Activated T-helper 2 cell treated with anti-CD3 and anti-CD28 coated beads, Interferon-gamma antibody, Interleukin-2, Interleukin-4, amounts not matched to agents 10 μg/mL and 5 μg/mL and 100 μg/mL, durations not matched to agents 14 hours and 24 hours and 36 hours (primary cell): ENCODE results near the gene PARD3. TPM values are rescaled to one million over a fixed set of nuclear protein-coding genes. Genes with fewer than 3 reads are reported as not detected.
"Not testable (repeated sequence)": the region's sequence is repeated elsewhere in the genome, so short reads cannot be mapped to it uniquely, and the experiment has no call there.

Experiments
- DNase-seq: peaks from one replicate; pipeline ENCODE4 v3.0.0; 2021; ENCODE audit warnings: low spot score
- H3K27ac Mint-ChIP-seq: one replicate; pipeline ENCODE4 v1.8.0; 2021; ENCODE audit warnings: mixed read lengths
- H3K27me3 Mint-ChIP-seq: one replicate; pipeline ENCODE4 v1.8.0; 2021; ENCODE audit warnings: low read depth, mixed read lengths
- H3K36me3 Mint-ChIP-seq: one replicate; pipeline ENCODE4 v1.8.0; 2021; ENCODE audit warnings: low read depth, mixed read lengths
- H3K4me1 Mint-ChIP-seq: one replicate; pipeline ENCODE4 v1.8.0; 2021; ENCODE audit warnings: low read depth, mixed read lengths
- H3K4me3 Mint-ChIP-seq: one replicate; pipeline ENCODE4 v1.8.0; 2021; ENCODE audit warnings: low read depth, mild to moderate bottlenecking, moderate library complexity, mixed read lengths
- H3K9me3 Mint-ChIP-seq: one replicate; pipeline ENCODE4 v1.8.0; 2021; ENCODE audit warnings: mixed read lengths
- intact Hi-C: fragments of 100-400 bp; cut with micrococcal nuclease; formaldehyde crosslinking; loops from one replicate; pipeline ENCODE4 v1.15.1; 2023
- total RNA-seq: library from RNA; stranded (reverse); gene quantifications from 2 replicates; pipeline ENCODE4 v1.2.3, GENCODE V29; 2022

Gene PARD3
- total RNA-seq, 1 donor from 2014 or later, result 1.4 TPM

- Mint-ChIP-seq H3K27me3 (peaks cover 1% of the 10 kb centered on the region), H3K4me1 (no peaks in the 10 kb centered on the region), H3K36me3 (no peaks in the 10 kb centered on the region), H3K27ac (no peak overlapping the region), H3K9me3 (no peaks in the 10 kb centered on the region), H3K4me3 (no peak overlapping the region)
- no peak for DNase-seq
- intact Hi-C loops, result no loop called here
Observed at GRCh38 chr10:34802692-34803091, 12.4 kb downstream of the PARD3 start.

GRCh38 chr10:34801097-34801733 is 13.9 kb downstream of the PARD3 start:
- Mint-ChIP-seq H3K4me3 (no peak overlapping the region), H3K27ac (no peak overlapping the region), H3K9me3 (no peaks in the 10 kb centered on the region), H3K27me3 (peaks cover 1% of the 10 kb centered on the region), H3K36me3 (no peaks in the 10 kb centered on the region), H3K4me1 (no peaks in the 10 kb centered on the region)
- intact Hi-C loops, result no loop called here
- DNase-seq, result no peak

- Mint-ChIP-seq H3K36me3 (no peaks in the 10 kb centered on the region), H3K4me1 (no peaks in the 10 kb centered on the region), H3K4me3 (no peak overlapping the region), H3K27me3 (peaks cover 1% of the 10 kb centered on the region), H3K9me3 (no peaks in the 10 kb centered on the region), H3K27ac (no peak overlapping the region)
- no peak for DNase-seq
- intact Hi-C loops, result no loop called here
Observed at GRCh38 chr10:34800624-34801023, 14.5 kb downstream of the PARD3 start.

- intact Hi-C loops, result no loop called here
- Mint-ChIP-seq H3K36me3 (no peaks in the 10 kb centered on the region), H3K27me3 (peaks cover 1% of the 10 kb centered on the region), H3K4me3 (no peak overlapping the region), H3K4me1 (no peaks in the 10 kb centered on the region), H3K27ac (no peak overlapping the region), H3K9me3 (no peaks in the 10 kb centered on the region)
- DNase-seq, result no peak
Observed at GRCh38 chr10:34798654-34799053, 16.4 kb downstream of the PARD3 start.

GRCh38 chr10:34797155-34797554 is 17.9 kb downstream of the PARD3 start:
- Mint-ChIP-seq H3K4me1 (no peaks in the 10 kb centered on the region), H3K27ac (no peak overlapping the region), H3K4me3 (no peak overlapping the region), H3K9me3 (no peaks in the 10 kb centered on the region), H3K27me3 (peaks cover under 1% of the 10 kb centered on the region), H3K36me3 (no peaks in the 10 kb centered on the region)
- DNase-seq, result no peak
- intact Hi-C loops, result no loop called here

GRCh38 chr10:34796133-34796532 is 19.0 kb downstream of the PARD3 start:
- intact Hi-C loops, result no loop called here
- no peak overlapping the region for H3K4me3 Mint-ChIP-seq
- H3K27me3 Mint-ChIP-seq, result no peaks in the 10 kb centered on the region
- DNase-seq, result no peak
- H3K4me1 Mint-ChIP-seq, result no peaks in the 10 kb centered on the region
- no peaks in the 10 kb centered on the region for H3K36me3 Mint-ChIP-seq
- H3K27ac Mint-ChIP-seq, result no peak overlapping the region
- no peaks in the 10 kb centered on the region for H3K9me3 Mint-ChIP-seq

GRCh38 chr10:34795334-34795733 is 19.8 kb downstream of the PARD3 start:
- Mint-ChIP-seq H3K27me3 (no peaks in the 10 kb centered on the region), H3K4me1 (no peaks in the 10 kb centered on the region), H3K36me3 (no peaks in the 10 kb centered on the region), H3K27ac (no peak overlapping the region), H3K9me3 (no peaks in the 10 kb centered on the region), H3K4me3 (no peak overlapping the region)
- intact Hi-C loops, result no loop called here
- no peak for DNase-seq

GRCh38 chr10:34794835-34795234 is 20.3 kb downstream of the PARD3 start:
- no peak for DNase-seq
- Mint-ChIP-seq H3K36me3 (no peaks in the 10 kb centered on the region), H3K4me1 (no peaks in the 10 kb centered on the region), H3K9me3 (no peaks in the 10 kb centered on the region), H3K27me3 (no peaks in the 10 kb centered on the region), H3K27ac (no peak overlapping the region), H3K4me3 (no peak overlapping the region)
- intact Hi-C loops, result no loop called here

GRCh38 chr10:34793581-34793980 is 21.5 kb downstream of the PARD3 start:
- DNase-seq, H3K27me3 Mint-ChIP-seq, H3K27ac Mint-ChIP-seq, H3K4me1 Mint-ChIP-seq, H3K36me3 Mint-ChIP-seq, intact Hi-C loops, H3K4me3 Mint-ChIP-seq, H3K9me3 Mint-ChIP-seq: not testable (repeated sequence)

- no peaks in the 10 kb centered on the region for H3K4me1 Mint-ChIP-seq
- H3K9me3 Mint-ChIP-seq, result no peaks in the 10 kb centered on the region
- no peaks in the 10 kb centered on the region for H3K36me3 Mint-ChIP-seq
- no peak overlapping the region for H3K27ac Mint-ChIP-seq
- no peak overlapping the region for H3K4me3 Mint-ChIP-seq
- DNase-seq, result no peak
- H3K27me3 Mint-ChIP-seq, result no peaks in the 10 kb centered on the region
- intact Hi-C loops, result no loop called here
Observed at GRCh38 chr10:34792881-34793280, 22.2 kb downstream of the PARD3 start.

GRCh38 chr10:34791947-34792346 is 23.1 kb downstream of the PARD3 start:
- H3K27me3 Mint-ChIP-seq, result no peaks in the 10 kb centered on the region
- H3K27ac Mint-ChIP-seq, result no peak overlapping the region
- intact Hi-C loops, result no loop called here
- no peaks in the 10 kb centered on the region for H3K36me3 Mint-ChIP-seq
- no peak for DNase-seq
- no peak overlapping the region for H3K4me3 Mint-ChIP-seq
- H3K9me3 Mint-ChIP-seq, result no peaks in the 10 kb centered on the region
- no peaks in the 10 kb centered on the region for H3K4me1 Mint-ChIP-seq

- H3K9me3 Mint-ChIP-seq, result no peaks in the 10 kb centered on the region
- no peaks in the 10 kb centered on the region for H3K27me3 Mint-ChIP-seq
- H3K4me3 Mint-ChIP-seq, result no peak overlapping the region
- H3K27ac Mint-ChIP-seq, result no peak overlapping the region
- intact Hi-C loops, result no loop called here
- no peaks in the 10 kb centered on the region for H3K4me1 Mint-ChIP-seq
- H3K36me3 Mint-ChIP-seq, result no peaks in the 10 kb centered on the region
- no peak for DNase-seq
Observed at GRCh38 chr10:34791228-34791627, 23.9 kb downstream of the PARD3 start.

GRCh38 chr10:34789966-34790506 is 25.1 kb downstream of the PARD3 start:
- Mint-ChIP-seq H3K4me3 (no peak overlapping the region), H3K27ac (no peak overlapping the region), H3K9me3 (no peaks in the 10 kb centered on the region), H3K4me1 (no peaks in the 10 kb centered on the region), H3K36me3 (no peaks in the 10 kb centered on the region), H3K27me3 (no peaks in the 10 kb centered on the region)
- intact Hi-C loops, result no loop called here
- no peak for DNase-seq

GRCh38 chr10:34786464-34786863 is 28.6 kb downstream of the PARD3 start:
- H3K4me3 Mint-ChIP-seq, result no peak overlapping the region
- H3K27me3 Mint-ChIP-seq, result peaks cover 7% of the 10 kb centered on the region

More at GRCh38 chr10:34786464-34786863, 28.6 kb downstream of the PARD3 start:
- H3K9me3 Mint-ChIP-seq, result no peaks in the 10 kb centered on the region
- no peak overlapping the region for H3K27ac Mint-ChIP-seq
- no peak for DNase-seq
- H3K4me1 Mint-ChIP-seq, result no peaks in the 10 kb centered on the region
- intact Hi-C loops, result no loop called here
- H3K36me3 Mint-ChIP-seq, result no peaks in the 10 kb centered on the region
